Lower leg skin (tissue), 4 donors: ENCODE data around the gene SPATC1L. TPM values are rescaled to one million over a fixed set of nuclear protein-coding genes. Genes with fewer than 3 reads are reported as not detected.

Experiments used
- DNase-seq, 2 donors: peaks; one replicate each; pipeline ENCODE4 v3.0.0-alpha.2; 2019; ENCODE audit warnings: low spot score in 2 of 2
- H3K4me3 ChIP-seq: fragments of 200-600 bp; sonication (generic); 2 replicates; pipeline ENCODE4 v1.5.1; 2017; ENCODE audit warnings: mild to moderate bottlenecking, low read depth; ENCODE audit not compliant: poor library complexity, severe bottlenecking
- CTCF ChIP-seq, 3 donors: fragments of 450-650 bp; IDR thresholded peaks; one replicate each; pipeline ENCODE4 v1.5.1; 2016; ENCODE audit warnings: antibody characterized with exemption in 3 of 3, mild to moderate bottlenecking in 3 of 3, moderate library complexity in 2 of 3
- POLR2A ChIP-seq, 2 donors: fragments of 450-650 bp; IDR thresholded peaks; one replicate each; pipeline ENCODE4 v1.6.1; 2016 to 2017; ENCODE audit warnings: antibody characterized with exemption in 2 of 2, mild to moderate bottlenecking in 1 of 2, moderate library complexity in 1 of 2
- WGBS, 2 donors: methylation state at CpG; one replicate each; pipeline ENCODE4 v1.1.5; 2018; 5-methylcytosine and 5-hydroxymethylcytosine counted together
- intact Hi-C: fragments of 100-400 bp; cut with DNase I; formaldehyde crosslinking; loops from one replicate; pipeline ENCODE4 v1.15.0; 2023; ENCODE audit warnings: low total_unique reads
- total RNA-seq, 4 donors: library from RNA; depleted of rRNA; stranded (reverse); fragments of >200 nt; gene quantifications; one replicate each; pipeline ENCODE4 v1.1.0, GENCODE V29; 2016

Gene SPATC1L
- total RNA-seq, 4 donors from 2014 or later: 2.1 to 7.5 (median 4.0) TPM

GRCh38 chr21:46124926-46125845 lies 59.1 kb downstream of the SPATC1L start:
- no peak overlapping the region for H3K4me3 ChIP-seq
- DNase-seq: peak in 1 of 2 donors; percentile 83
- TF ChIP-seq CTCF (IDR thresholded peaks at IDR 0.05) (no peak), POLR2A (IDR thresholded peaks at IDR 0.05) (no peak)
- 79 to 88% methylated on average over 37 to 48 of the region's 49 CpGs for WGBS, 2 donors
- intact Hi-C loops: no loop called here

- intact Hi-C loops: no loop called here
- no peak for TF ChIP-seq CTCF (IDR thresholded peaks at IDR 0.05)
- TF ChIP-seq POLR2A (IDR thresholded peaks at IDR 0.05): no peak
- DNase-seq: no peak
- no peak overlapping the region for H3K4me3 ChIP-seq
- 94% methylated on average over 13 to 15 of the region's 16 CpGs for WGBS, 2 donors
These were observed 60.0 kb downstream of the SPATC1L start for GRCh38 chr21:46124083-46124925.

- no peak overlapping the region for H3K4me3 ChIP-seq
- intact Hi-C loops: no loop called here
- DNase-seq: peak in 1 of 2 donors; percentile 80
- no peak for TF ChIP-seq CTCF (IDR thresholded peaks at IDR 0.05)
- no peak for TF ChIP-seq POLR2A (IDR thresholded peaks at IDR 0.05)
- 87 to 89% methylated on average over 10 to 12 of the region's 12 CpGs for whole genome bisulfite sequencing, 2 donors
These were observed 61.2 kb downstream of the SPATC1L start for GRCh38 chr21:46122758-46123683.

GRCh38 chr21:46122237-46122671 lies 62.0 kb downstream of the SPATC1L start:
- peak in 1 of 2 donors; percentile 76 for DNase-seq
- H3K4me3 ChIP-seq: no peak overlapping the region
- whole genome bisulfite sequencing, 2 donors: 86 to 89% methylated on average over 12 of the region's 12 CpGs
- intact Hi-C loops: no loop called here
- TF ChIP-seq POLR2A (IDR thresholded peaks at IDR 0.05) (no peak), CTCF (IDR thresholded peaks at IDR 0.05) (no peak)
